Naive thymus-derived CD4-positive, alpha-beta T cell (primary cell): Measurements from ENCODE around the gene SPEM2. TPM values are rescaled to one million over a fixed set of nuclear protein-coding genes. Genes with fewer than 3 reads are reported as not detected.

Experiments used
- ATAC-seq: fragments of 150-1000 bp; cut with Tn5 transposase; 2 replicates; pipeline ENCODE4 v1.10.0; 2021; ENCODE audit warnings: mild to moderate bottlenecking, moderate library complexity
- CTCF ChIA-PET: fragments of 350-600 bp; sonication (Branson Sonifier 250); formaldehyde crosslinking; loops from one replicate; lab custom pipeline; 2021; ENCODE audit warnings: antibody characterized with exemption; lab: Charles Lee
- POLR2A ChIA-PET: fragments of 350-600 bp; sonication (Branson Sonifier 250); formaldehyde crosslinking; loops from one replicate; lab custom pipeline; 2021; ENCODE audit warnings: antibody characterized with exemption, inconsistent platforms; lab: Charles Lee
- DNase-seq, 9 donors: peaks; one replicate each; pipeline versions ENCODE4 v3.0.0 to v3.0.0-alpha.2; 2020 to 2022; ENCODE audit warnings: mixed read lengths in 1 of 9
- H3K27ac ChIP-seq: one replicate; pipeline ENCODE4 v1.7.0; 2013; ENCODE audit warnings: mild to moderate bottlenecking, low read depth, low read length, moderate library complexity
- H3K27me3 ChIP-seq, 2 donors: one replicate each; pipeline ENCODE4 v1.7.0; 2013; ENCODE audit warnings: low read length in 2 of 2, mild to moderate bottlenecking in 2 of 2, moderate library complexity in 2 of 2; ENCODE audit not compliant: control insufficient read depth in 2 of 2, insufficient read depth in 2 of 2
- H3K36me3 ChIP-seq, 3 experiments: 1 replicate in 2 of 3; 2 replicates in 1 of 3; pipeline ENCODE4 v1.7.0; 2013; ENCODE audit warnings: low read length in 3 of 3, mild to moderate bottlenecking in 3 of 3, moderate library complexity in 1 of 3; ENCODE audit not compliant: insufficient read depth in 3 of 3, control insufficient read depth in 2 of 3
- H3K4me1 ChIP-seq, 2 donors: one replicate each; pipeline ENCODE4 v1.7.0; 2013; ENCODE audit warnings: low read length in 2 of 2, mild to moderate bottlenecking in 2 of 2, moderate library complexity in 1 of 2; ENCODE audit not compliant: control insufficient read depth in 2 of 2, insufficient read depth in 2 of 2
- H3K4me3 ChIP-seq: 2 replicates; pipeline ENCODE4 v1.7.0; 2013; ENCODE audit warnings: mild to moderate bottlenecking, low read length
- H3K9me3 ChIP-seq, 3 experiments: 1 replicate in 2 of 3; 2 replicates in 1 of 3; pipeline ENCODE4 v1.7.0; 2013; ENCODE audit warnings: low read length in 3 of 3; ENCODE audit not compliant: control insufficient read depth in 2 of 3
- H3K27ac Mint-ChIP-seq, 9 donors: one replicate each; pipeline ENCODE4 v1.8.0; 2020 to 2022; ENCODE audit warnings: mixed read lengths in 9 of 9, mild to moderate bottlenecking in 8 of 9, moderate library complexity in 5 of 9, inconsistent platforms in 2 of 9
- H3K27me3 Mint-ChIP-seq, 5 donors: one replicate each; pipeline ENCODE4 v1.8.0; 2021 to 2022; ENCODE audit warnings: mixed read lengths in 5 of 5, mild to moderate bottlenecking in 1 of 5
- H3K36me3 Mint-ChIP-seq, 5 donors: one replicate each; pipeline ENCODE4 v1.8.0; 2020 to 2022; ENCODE audit warnings: mixed read lengths in 5 of 5, mild to moderate bottlenecking in 3 of 5, inconsistent platforms in 1 of 5
- H3K4me1 Mint-ChIP-seq, 7 donors: one replicate each; pipeline ENCODE4 v1.8.0; 2020 to 2022; ENCODE audit warnings: mixed read lengths in 7 of 7, mild to moderate bottlenecking in 3 of 7, inconsistent platforms in 1 of 7
- H3K4me3 Mint-ChIP-seq, 10 donors: one replicate each; pipeline ENCODE4 v1.8.0; 2020 to 2022; ENCODE audit warnings: mild to moderate bottlenecking in 10 of 10, mixed read lengths in 10 of 10, moderate library complexity in 6 of 10, inconsistent platforms in 2 of 10
- H3K9me3 Mint-ChIP-seq, 11 donors: one replicate each; pipeline ENCODE4 v1.8.0; 2020 to 2022; ENCODE audit warnings: mixed read lengths in 11 of 11, mild to moderate bottlenecking in 4 of 11, inconsistent platforms in 1 of 11, moderate library complexity in 1 of 11
- intact Hi-C, 2 donors: fragments of 100-400 bp; cut with micrococcal nuclease; formaldehyde crosslinking; loops; one replicate each; pipeline ENCODE4 v1.15.1; 2023
- polyA plus RNA-seq, 2 donors: library from polyadenylated mRNA; unstranded; fragments of 300-500 nt; fragmentation: Illumina TruSeq; gene quantifications; one replicate each; pipeline ENCODE4 v1.2.3, GENCODE V29; 2021
- total RNA-seq, 6 experiments: library from RNA in 5 of 6; stranded (reverse) in 5 of 6; gene quantifications; 1 replicate in 5 of 6; 2 replicates in 1 of 6; pipeline ENCODE4 v1.2.3 and lab custom pipeline; 2021 to 2026

Gene SPEM2
- total and polyA plus RNA-seq, 7 experiments from 2014 or later = not detected

- Mint-ChIP-seq H3K27ac (peak overlapping the region in 5 of 9 donors; percentile 3 to 83 (median 57)), H3K27me3 (peaks cover 0 to 31% (median 0%) of the 10 kb centered on the region in 5 donors), H3K4me1 (peaks cover 9 to 19% (median 15%) of the 10 kb centered on the region in 7 donors), H3K9me3 (peaks cover 0 to 1% (median 0%) of the 10 kb centered on the region in 11 donors), H3K4me3 (peak overlapping the region in 7 of 10 donors; percentile 39 to 60 (median 48)), H3K36me3 (no peaks in the 10 kb centered on the region)
- ChIA-PET CTCF (interaction anchor here (0.9 kb wide), 1 partner anchor 26 kb away, joined by 3 read pairs; the partner anchor contains the start of gene TMEM102), POLR2A (interaction anchor here (1.0 to 2.4 kb wide), 4 partner anchors 15 to 27 kb away, joined by 3 to 14 read pairs (median 5); partner anchors contain the start of genes PLSCR3 and TMEM102)
- Histone ChIP-seq H3K27ac (no peak overlapping the region), H3K4me1 (peaks cover 3% of the 10 kb centered on the region in 2 donors), H3K27me3 (no peaks in the 10 kb centered on the region), H3K9me3 (no peaks in the 10 kb centered on the region), H3K36me3 (peaks cover 0 to 1% (median 0%) of the 10 kb centered on the region in 3 experiments), H3K4me3 (no peak overlapping the region)
- intact Hi-C loops = loop anchor here in 1 of 2 donors (1.0 kb wide), 1 partner anchor 26 kb away; the partner anchor contains the start of gene TMEM102
- no peak for ATAC-seq
- DNase-seq = no peak
These were observed 16.6 kb upstream of the SPEM2 start for GRCh38 chr17:7408863-7409262.

DNA sequence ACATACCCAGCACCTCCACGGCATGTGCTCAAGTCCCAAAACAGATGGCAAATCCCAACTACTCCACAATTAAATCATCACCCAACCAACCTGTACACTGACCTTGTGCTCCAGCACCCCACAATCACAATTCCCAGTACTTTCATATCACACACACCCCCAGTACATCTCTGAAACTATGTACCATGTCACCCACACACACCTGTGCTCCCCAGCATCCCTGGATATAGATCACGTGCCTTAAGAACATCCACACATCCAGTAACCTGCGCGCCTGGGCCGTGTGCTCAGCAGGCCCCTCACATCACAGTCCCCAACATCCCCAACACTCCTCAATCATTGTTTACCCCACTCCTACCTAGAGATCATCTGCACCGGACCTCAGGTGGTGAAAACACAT, 15.7 kb upstream of the SPEM2 start:
- H3K4me1 ChIP-seq = peaks cover 3% of the 10 kb centered on the region in 2 donors
- peak overlapping the region in 3 of 9 donors; percentile 8 to 32 (median 20) for H3K27ac Mint-ChIP-seq
- ChIA-PET CTCF (interaction anchor here (0.6 kb wide), 1 partner anchor 101 kb away, joined by 3 read pairs; no protein-coding TSS in a partner anchor), POLR2A (interaction anchor here (1.1 to 2.4 kb wide), 3 partner anchors 16 to 26 kb away, joined by 3 to 14 read pairs (median 5); partner anchors contain the start of genes PLSCR3 and TMEM102)
- no peak overlapping the region for H3K27ac ChIP-seq
- no peaks in the 10 kb centered on the region for H3K36me3 ChIP-seq
- H3K4me1 Mint-ChIP-seq = peaks cover 9 to 19% (median 15%) of the 10 kb centered on the region in 7 donors
- peaks cover 0 to 1% (median 0%) of the 10 kb centered on the region in 11 donors for H3K9me3 Mint-ChIP-seq
- ATAC-seq = no peak
- no peak for DNase-seq
- H3K4me3 ChIP-seq = no peak overlapping the region
- H3K4me3 Mint-ChIP-seq = peak overlapping the region in 3 of 10 donors; percentile 23 to 60 (median 47)
- H3K27me3 ChIP-seq = no peaks in the 10 kb centered on the region
- H3K36me3 Mint-ChIP-seq = no peaks in the 10 kb centered on the region
- intact Hi-C loops = no loop called here
- H3K9me3 ChIP-seq = no peaks in the 10 kb centered on the region
- H3K27me3 Mint-ChIP-seq = peaks cover 0 to 31% (median 0%) of the 10 kb centered on the region in 5 donors

DNA sequence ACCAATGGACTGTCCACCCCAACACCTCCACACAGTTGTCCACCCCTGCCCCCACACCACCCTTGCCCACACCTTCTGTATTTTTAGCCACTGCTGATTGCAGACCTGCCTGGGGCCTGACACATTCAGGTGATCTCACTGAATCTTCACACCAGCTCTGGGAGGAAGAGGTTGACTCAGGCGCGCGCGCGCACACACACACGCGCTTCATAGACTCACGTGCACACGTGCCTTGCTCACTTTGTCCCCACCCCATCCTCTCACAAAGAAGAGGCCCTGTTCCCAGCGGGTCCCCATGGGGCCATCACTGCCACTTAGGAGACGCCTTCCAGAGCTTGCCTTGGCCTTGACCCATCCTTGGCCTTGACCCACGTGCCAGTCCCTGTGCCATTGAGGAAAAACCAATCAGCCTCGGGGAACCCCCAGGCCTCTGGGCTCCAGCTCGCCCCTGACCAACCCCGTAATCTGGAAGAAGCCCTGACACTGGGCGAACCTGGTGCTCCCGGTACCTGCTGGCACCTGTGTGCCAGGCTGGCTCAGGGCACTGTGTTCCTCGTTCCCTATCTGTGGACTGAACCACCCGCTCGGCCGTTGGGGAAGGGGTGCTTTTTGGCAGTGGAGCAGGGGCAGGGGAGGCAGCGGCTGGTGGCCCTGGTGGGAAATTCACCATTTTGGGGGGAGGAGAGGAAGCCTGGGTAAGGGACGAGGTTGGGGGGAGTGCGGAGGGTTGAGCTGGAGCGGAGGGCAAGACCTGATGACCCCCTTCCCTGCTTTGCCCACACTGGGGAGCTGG, 14.6 kb upstream of the SPEM2 start:
- Histone ChIP-seq H3K4me1 (peaks cover 0 to 3% of the 10 kb centered on the region in 2 donors), H3K27me3 (no peaks in the 10 kb centered on the region), H3K9me3 (no peaks in the 10 kb centered on the region), H3K27ac (no peak overlapping the region), H3K4me3 (no peak overlapping the region), H3K36me3 (no peaks in the 10 kb centered on the region)
- DNase-seq = no peak
- Mint-ChIP-seq H3K4me3 (peak overlapping the region in 1 of 10 donors; percentile 23), H3K27ac (no peak overlapping the region), H3K9me3 (peaks cover 0 to 1% (median 0%) of the 10 kb centered on the region in 11 donors), H3K27me3 (peaks cover 0 to 24% (median 0%) of the 10 kb centered on the region in 5 donors), H3K4me1 (peaks cover 4 to 16% (median 10%) of the 10 kb centered on the region in 7 donors), H3K36me3 (no peaks in the 10 kb centered on the region)
- intact Hi-C loops = no loop called here
- no peak for ATAC-seq
- ChIA-PET CTCF (no interaction called here), POLR2A (interaction anchor here (0.8 kb wide), 1 partner anchor 12 kb away, joined by 3 read pairs; no protein-coding TSS in a partner anchor)

DNA sequence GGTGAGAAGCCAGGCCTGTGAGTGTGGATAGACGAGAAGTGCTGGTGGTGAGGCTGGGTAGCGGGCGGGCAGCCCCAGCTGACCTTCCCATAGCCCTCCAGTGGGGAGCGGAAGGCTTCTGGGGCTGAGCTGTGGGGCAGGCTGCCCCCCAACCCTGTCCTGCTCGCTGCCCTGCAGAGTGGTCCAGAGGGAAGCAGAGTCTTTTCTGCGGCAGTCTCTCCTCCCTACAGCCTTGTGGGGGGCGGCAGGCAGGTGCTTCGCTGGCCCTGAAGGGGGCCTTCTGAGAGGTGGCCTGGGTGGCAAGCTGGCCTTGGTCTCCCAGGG, 14.0 kb upstream of the SPEM2 start:
- Histone ChIP-seq H3K4me1 (peaks cover 0 to 3% of the 10 kb centered on the region in 2 donors), H3K4me3 (no peak overlapping the region), H3K27me3 (no peaks in the 10 kb centered on the region), H3K27ac (no peak overlapping the region), H3K9me3 (no peaks in the 10 kb centered on the region), H3K36me3 (no peaks in the 10 kb centered on the region)
- Mint-ChIP-seq H3K36me3 (no peaks in the 10 kb centered on the region), H3K4me3 (no peak overlapping the region), H3K9me3 (peaks cover 0 to 1% (median 0%) of the 10 kb centered on the region in 11 donors), H3K4me1 (peaks cover 0 to 14% (median 6%) of the 10 kb centered on the region in 7 donors), H3K27me3 (peaks cover 0 to 19% (median 0%) of the 10 kb centered on the region in 5 donors), H3K27ac (no peak overlapping the region)
- CTCF ChIA-PET = no interaction called here
- intact Hi-C loops = no loop called here
- POLR2A ChIA-PET = no interaction called here
- DNase-seq = no peak
- no peak for ATAC-seq

DNA sequence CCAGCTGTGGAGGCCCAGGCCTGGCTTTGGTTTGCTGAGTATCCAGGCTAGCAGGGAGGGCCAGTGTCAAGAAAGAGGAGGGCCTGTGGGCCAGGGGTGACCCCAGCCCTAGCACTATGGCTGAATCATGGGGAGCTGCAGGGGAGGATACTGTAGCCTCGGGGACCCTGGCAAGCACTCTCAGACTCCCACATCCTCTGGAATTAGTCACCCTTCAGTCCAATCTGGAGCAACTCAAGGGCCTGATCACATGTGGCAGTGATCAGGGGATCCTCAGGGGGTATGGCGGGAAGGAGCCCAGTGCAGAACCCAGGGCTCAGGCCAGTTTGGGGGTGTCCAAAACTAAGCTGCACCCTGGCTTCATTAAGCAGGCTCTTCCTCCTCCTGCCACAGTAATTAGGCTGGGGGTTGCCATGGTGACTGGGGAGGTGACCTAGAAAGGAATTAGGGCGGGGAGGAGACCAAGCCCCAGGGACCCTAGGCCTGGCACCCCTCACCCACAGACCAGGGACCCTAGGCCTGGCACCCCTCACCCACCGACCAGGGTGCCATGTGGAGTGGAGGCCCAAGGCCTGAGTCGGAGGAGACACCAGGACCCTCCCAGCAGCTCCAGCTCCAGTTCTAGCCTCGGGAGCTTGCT, 11.9 kb upstream of the SPEM2 start:
- no peaks in the 10 kb centered on the region for H3K27me3 ChIP-seq
- POLR2A ChIA-PET = interaction anchor here (1.1 to 1.3 kb wide), 2 partner anchors 9 to 24 kb away, joined by 3 to 5 read pairs; partner anchors contain the start of gene TMEM256
- intact Hi-C loops = no loop called here
- Mint-ChIP-seq H3K27me3 (peaks cover 0 to 11% (median 0%) of the 10 kb centered on the region in 5 donors), H3K4me3 (no peak overlapping the region), H3K27ac (no peak overlapping the region), H3K4me1 (peaks cover 0 to 19% (median 5%) of the 10 kb centered on the region in 7 donors), H3K36me3 (no peaks in the 10 kb centered on the region), H3K9me3 (no peaks in the 10 kb centered on the region)
- ATAC-seq (no peak), DNase-seq (no peak)
- no peaks in the 10 kb centered on the region for H3K9me3 ChIP-seq
- no peaks in the 10 kb centered on the region for H3K36me3 ChIP-seq
- CTCF ChIA-PET = no interaction called here
- H3K4me1 ChIP-seq = peaks cover 0 to 3% of the 10 kb centered on the region in 2 donors
- H3K4me3 ChIP-seq = no peak overlapping the region
- no peak overlapping the region for H3K27ac ChIP-seq

- Mint-ChIP-seq H3K4me1 (peaks cover 0 to 11% (median 0%) of the 10 kb centered on the region in 7 donors), H3K36me3 (no peaks in the 10 kb centered on the region), H3K27ac (no peak overlapping the region), H3K4me3 (no peak overlapping the region), H3K27me3 (peaks cover 0 to 3% (median 0%) of the 10 kb centered on the region in 5 donors), H3K9me3 (no peaks in the 10 kb centered on the region)
- Histone ChIP-seq H3K4me3 (no peak overlapping the region), H3K9me3 (no peaks in the 10 kb centered on the region), H3K4me1 (no peaks in the 10 kb centered on the region), H3K27ac (no peak overlapping the region), H3K36me3 (no peaks in the 10 kb centered on the region), H3K27me3 (no peaks in the 10 kb centered on the region)
- intact Hi-C loops = no loop called here
- ChIA-PET POLR2A (no interaction called here), CTCF (no interaction called here)
- no peak for ATAC-seq
- no peak for DNase-seq
These were observed 10.6 kb upstream of the SPEM2 start for GRCh38 chr17:7414837-7415236.
